ENCODE results near the gene DDX47.

Gene DDX47

DNA sequence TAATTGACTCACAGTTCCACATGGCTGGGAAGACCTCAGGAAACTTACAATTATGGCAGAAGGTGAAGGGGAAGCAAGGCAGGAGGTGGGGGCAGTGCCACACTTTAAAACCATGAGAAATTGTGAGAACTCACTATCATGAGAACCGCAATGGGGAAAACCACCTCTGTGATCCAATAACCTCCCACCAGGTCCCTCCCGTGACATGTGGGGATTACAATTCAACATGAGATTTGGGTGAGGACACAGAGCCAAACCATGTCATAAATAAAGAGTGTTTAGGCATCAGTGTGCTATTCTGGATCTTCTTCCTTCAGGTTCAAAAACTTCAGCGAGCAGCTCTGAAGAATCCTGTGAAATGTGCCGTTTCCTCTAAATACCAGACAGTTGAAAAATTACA, 9.7 kb downstream of the DDX47 start:
- Histone ChIP-seq H3K9me2 (replicated peaks; ENCODE audit: low read depth, low read length) (no peaks in the 10 kb centered on the region), H3K27me3 (ENCODE audit: insufficient read depth, low read length, poor library complexity, severe bottlenecking) (no peaks in the 10 kb centered on the region), H3K4me1 (ENCODE audit: insufficient read depth, low read length, poor library complexity, severe bottlenecking) (peaks cover 14% of the 10 kb centered on the region), H3K9ac (ENCODE audit: low read depth, low read length, poor library complexity, severe bottlenecking) (no peak overlapping the region), H3F3A (ENCODE audit: low read depth) (no peaks in the 10 kb centered on the region), H4K20me1 (ENCODE audit: insufficient read depth, low read length, poor library complexity, severe bottlenecking) (peaks cover 4% of the 10 kb centered on the region), H3K36me3 (ENCODE audit: insufficient read depth, low read length) (peaks cover 71% of the 10 kb centered on the region), H2AFZ (ENCODE audit: low read length) (no peak overlapping the region), H3K79me2 (ENCODE audit: insufficient read depth, low read length) (peaks cover 30% of the 10 kb centered on the region), H3K4me3 (ENCODE audit: low read length, poor library complexity, severe bottlenecking) (no peak overlapping the region), H3K9me3 (ENCODE audit: insufficient read depth, low read depth, low read length) (no peaks in the 10 kb centered on the region), H3K4me2 (ENCODE audit: low read depth, low read length, poor library complexity, severe bottlenecking) (no peak overlapping the region)
- no peak for TF ChIP-seq CTCF (conservative IDR thresholded peaks at IDR 0.05; ENCODE audit: low read length)
- no peak for TF ChIP-seq EZH2phosphoT487 (IDR thresholded peaks at IDR 0.05; ENCODE audit: borderline replicate concordance)

DNA sequence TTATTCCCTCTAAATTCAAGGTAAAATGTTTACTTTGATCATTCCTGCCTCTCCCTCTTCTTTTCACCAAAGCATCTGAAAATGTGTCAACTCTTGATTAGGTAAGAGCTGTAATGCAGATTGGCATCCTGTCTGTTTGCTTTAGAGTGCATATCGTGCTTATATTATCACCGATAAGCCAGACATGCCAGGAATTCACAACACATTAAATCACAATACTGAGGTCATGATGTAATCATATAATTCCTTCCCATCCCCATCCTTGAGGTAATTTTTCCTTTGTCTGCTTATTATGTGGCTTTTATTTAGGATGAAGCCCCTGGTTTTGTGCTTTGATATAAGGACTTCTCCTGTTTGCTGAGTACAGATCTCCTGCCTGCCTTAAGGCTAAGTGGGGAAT, 10.2 kb downstream of the DDX47 start:
- Histone ChIP-seq H3K36me3 (ENCODE audit: insufficient read depth, low read length) (peaks cover 75% of the 10 kb centered on the region), H3K4me2 (ENCODE audit: low read depth, low read length, poor library complexity, severe bottlenecking) (no peak overlapping the region)

GRCh38 chr12:12823811-12824210, 10.7 kb downstream of the DDX47 start:
- TF ChIP-seq CTCF (conservative IDR thresholded peaks at IDR 0.05; ENCODE audit: low read length) = no peak
- no peak for TF ChIP-seq EZH2phosphoT487 (IDR thresholded peaks at IDR 0.05; ENCODE audit: borderline replicate concordance)
- Histone ChIP-seq H3K9me3 (ENCODE audit: insufficient read depth, low read depth, low read length) (no peaks in the 10 kb centered on the region), H3K27me3 (ENCODE audit: insufficient read depth, low read length, poor library complexity, severe bottlenecking) (no peaks in the 10 kb centered on the region), H3K79me2 (ENCODE audit: insufficient read depth, low read length) (peaks cover 21% of the 10 kb centered on the region), H3F3A (ENCODE audit: low read depth) (no peaks in the 10 kb centered on the region), H4K20me1 (ENCODE audit: insufficient read depth, low read length, poor library complexity, severe bottlenecking) (peaks cover 4% of the 10 kb centered on the region), H3K4me3 (ENCODE audit: low read length, poor library complexity, severe bottlenecking) (no peak overlapping the region), H3K4me1 (ENCODE audit: insufficient read depth, low read length, poor library complexity, severe bottlenecking) (peaks cover 12% of the 10 kb centered on the region), H3K9me2 (replicated peaks; ENCODE audit: low read depth, low read length) (no peaks in the 10 kb centered on the region), H3K36me3 (ENCODE audit: insufficient read depth, low read length) (peaks cover 80% of the 10 kb centered on the region), H3K9ac (ENCODE audit: low read depth, low read length, poor library complexity, severe bottlenecking) (no peak overlapping the region), H2AFZ (ENCODE audit: low read length) (no peak overlapping the region), H3K4me2 (ENCODE audit: low read depth, low read length, poor library complexity, severe bottlenecking) (no peak overlapping the region)

More for the DNA sequence above, 10.2 kb downstream of the DDX47 start:
- H3K27me3 ChIP-seq (ENCODE audit: insufficient read depth, low read length, poor library complexity, severe bottlenecking) = no peaks in the 10 kb centered on the region
- no peak for TF ChIP-seq EZH2phosphoT487 (IDR thresholded peaks at IDR 0.05; ENCODE audit: borderline replicate concordance)
- no peak for TF ChIP-seq CTCF (conservative IDR thresholded peaks at IDR 0.05; ENCODE audit: low read length)
- H3K9ac ChIP-seq (ENCODE audit: low read depth, low read length, poor library complexity, severe bottlenecking) = no peak overlapping the region
- no peak overlapping the region for H2AFZ ChIP-seq (ENCODE audit: low read length)
- H3K4me1 ChIP-seq (ENCODE audit: insufficient read depth, low read length, poor library complexity, severe bottlenecking) = peaks cover 13% of the 10 kb centered on the region
- H3K9me3 ChIP-seq (ENCODE audit: insufficient read depth, low read depth, low read length) = no peaks in the 10 kb centered on the region
- no peak overlapping the region for H3K4me3 ChIP-seq (ENCODE audit: low read length, poor library complexity, severe bottlenecking)
- no peaks in the 10 kb centered on the region for H3K9me2 ChIP-seq (replicated peaks; ENCODE audit: low read depth, low read length)
- no peaks in the 10 kb centered on the region for H3F3A ChIP-seq (ENCODE audit: low read depth)
- peaks cover 26% of the 10 kb centered on the region for H3K79me2 ChIP-seq (ENCODE audit: insufficient read depth, low read length)
- H4K20me1 ChIP-seq (ENCODE audit: insufficient read depth, low read length, poor library complexity, severe bottlenecking) = peaks cover 4% of the 10 kb centered on the region
